Activated CD4-positive, alpha-beta memory T cell treated with anti-CD3 and anti-CD28 coated beads for 36 hours (primary cell): ENCODE measurements around the gene IFTAP. TPM values are rescaled to one million over a fixed set of nuclear protein-coding genes. Genes with fewer than 3 reads are reported as not detected.

Source experiments
- CTCF ChIA-PET: fragments of 350-600 bp; sonication (Branson Sonifier 250); formaldehyde crosslinking; loops from one replicate; lab custom pipeline; 2021; ENCODE audit warnings: antibody characterized with exemption, inconsistent platforms; lab: Charles Lee
- POLR2A ChIA-PET: fragments of 350-600 bp; sonication (Branson Sonifier 250); formaldehyde crosslinking; loops from one replicate; lab custom pipeline; 2021; ENCODE audit warnings: antibody characterized with exemption; lab: Charles Lee
- DNase-seq: peaks from one replicate; pipeline ENCODE4 v3.0.0-alpha.2; 2020
- H3K27ac Mint-ChIP-seq: one replicate; pipeline ENCODE4 v1.8.0; 2021; ENCODE audit warnings: mixed read lengths
- H3K27me3 Mint-ChIP-seq: one replicate; pipeline ENCODE4 v1.8.0; 2021; ENCODE audit warnings: mixed read lengths
- H3K36me3 Mint-ChIP-seq: one replicate; pipeline ENCODE4 v1.8.0; 2021; ENCODE audit warnings: mixed read lengths
- H3K4me1 Mint-ChIP-seq: one replicate; pipeline ENCODE4 v1.8.0; 2021; ENCODE audit warnings: low read depth, mixed read lengths
- H3K4me3 Mint-ChIP-seq: one replicate; pipeline ENCODE4 v1.8.0; 2021; ENCODE audit warnings: mild to moderate bottlenecking, mixed read lengths
- H3K9me3 Mint-ChIP-seq: one replicate; pipeline ENCODE4 v1.8.0; 2021; ENCODE audit warnings: mixed read lengths
- intact Hi-C: fragments of 100-400 bp; cut with micrococcal nuclease; formaldehyde crosslinking; loops from one replicate; pipeline ENCODE4 v1.15.1; 2023
- total RNA-seq, 2 experiments: library from RNA; stranded (reverse); gene quantifications; one replicate each; pipeline ENCODE4 v1.2.3, GENCODE V29; 2021

Gene IFTAP
- total RNA-seq, 2 experiments from 2014 or later, result 2.7 to 3.0 TPM

- Mint-ChIP-seq H3K36me3 (no peaks in the 10 kb centered on the region), H3K27me3 (peaks cover 28% of the 10 kb centered on the region), H3K4me1 (no peaks in the 10 kb centered on the region), H3K9me3 (no peaks in the 10 kb centered on the region), H3K27ac (no peak overlapping the region), H3K4me3 (no peak overlapping the region)
- DNase-seq, result no peak
- ChIA-PET POLR2A (no interaction called here), CTCF (no interaction called here)
- intact Hi-C loops, result no loop called here
These were observed 6.9 kb downstream of the IFTAP start for GRCh38 chr11:36601155-36601554.

DNA sequence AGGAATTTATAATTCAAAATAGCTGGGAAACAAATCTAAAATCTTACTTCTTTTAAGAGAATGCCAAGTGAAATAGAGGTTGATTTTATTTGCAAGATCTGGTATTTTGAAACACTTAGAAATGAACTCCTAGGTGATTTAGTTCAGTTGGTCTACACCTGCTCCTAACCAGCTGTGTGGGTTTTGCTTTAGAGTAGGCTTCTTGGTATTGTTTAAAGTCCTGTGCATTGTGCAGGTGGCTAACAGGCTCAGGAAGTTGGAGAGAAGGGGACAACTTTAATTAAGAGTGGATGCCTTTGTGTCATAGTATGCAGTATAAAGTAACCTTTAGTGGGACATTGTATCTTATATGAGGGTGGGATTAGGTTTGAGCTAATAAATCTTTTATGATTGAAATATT, 7.8 kb downstream of the IFTAP start:
- no peaks in the 10 kb centered on the region for H3K36me3 Mint-ChIP-seq
- intact Hi-C loops, result no loop called here
- no peak for DNase-seq
- H3K27ac Mint-ChIP-seq, result no peak overlapping the region
- H3K4me1 Mint-ChIP-seq, result no peaks in the 10 kb centered on the region
- H3K4me3 Mint-ChIP-seq, result no peak overlapping the region
- ChIA-PET CTCF (no interaction called here), POLR2A (no interaction called here)
- peaks cover 27% of the 10 kb centered on the region for H3K27me3 Mint-ChIP-seq
- no peaks in the 10 kb centered on the region for H3K9me3 Mint-ChIP-seq

DNA sequence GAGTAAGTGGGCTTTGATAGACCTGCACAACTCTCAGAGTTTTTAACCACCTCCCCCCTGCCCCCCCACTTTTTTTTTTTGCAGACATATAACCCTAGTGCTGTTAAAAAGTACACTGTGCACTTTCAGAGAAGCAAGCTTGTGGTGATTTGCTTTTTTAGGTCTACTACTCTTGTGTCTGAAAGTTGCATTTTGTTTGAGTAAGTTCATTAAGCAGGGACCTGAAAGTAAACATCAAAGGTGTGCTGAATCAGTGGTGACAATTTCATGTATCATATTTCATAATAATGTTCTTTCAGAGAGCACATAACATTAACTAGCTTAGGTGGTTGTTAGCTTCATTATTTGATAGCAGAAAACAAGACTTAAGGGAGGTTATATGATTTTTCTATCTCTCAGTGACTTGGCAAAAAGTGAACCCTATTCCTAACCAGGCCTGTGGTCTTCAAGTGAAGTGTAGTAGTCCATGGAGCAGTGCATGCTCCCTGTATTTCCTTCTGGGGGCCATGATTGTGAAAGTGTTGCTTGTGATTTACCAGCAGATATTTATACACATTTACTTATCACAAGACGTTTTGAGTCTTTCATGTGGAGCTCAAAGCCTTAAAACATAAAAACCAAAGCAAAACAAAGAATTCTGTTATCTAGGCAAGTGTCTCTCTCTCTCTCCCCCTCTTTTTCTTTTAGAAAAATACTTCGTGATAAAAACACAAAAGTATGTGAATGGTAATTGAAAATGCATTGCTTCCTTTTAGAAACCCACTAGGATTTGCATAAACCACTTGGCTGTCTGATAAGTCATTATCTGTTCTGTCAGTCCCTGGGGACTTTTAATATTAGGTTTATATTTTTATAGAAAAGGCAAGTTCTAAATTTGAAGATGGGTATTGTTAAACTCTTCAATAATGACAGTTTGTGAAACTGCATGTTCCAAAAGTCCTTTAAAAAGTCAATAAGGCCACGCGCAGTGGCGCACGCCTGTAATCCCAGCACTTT, 11.2 kb downstream of the IFTAP start:
- Mint-ChIP-seq H3K36me3 (no peaks in the 10 kb centered on the region), H3K27me3 (peaks cover 26% of the 10 kb centered on the region), H3K9me3 (no peaks in the 10 kb centered on the region), H3K4me3 (no peak overlapping the region), H3K27ac (no peak overlapping the region), H3K4me1 (no peaks in the 10 kb centered on the region)
- intact Hi-C loops, result no loop called here
- ChIA-PET POLR2A (interaction anchor here (0.7 kb wide), 2 partner anchors 18 to 282 kb away, joined by 3 read pairs; no protein-coding TSS in a partner anchor), CTCF (no interaction called here)
- DNase-seq, result no peak

- intact Hi-C loops, result no loop called here
- no peaks in the 10 kb centered on the region for H3K36me3 Mint-ChIP-seq
- H3K27ac Mint-ChIP-seq, result no peak overlapping the region
- ChIA-PET CTCF (interaction anchor here (1.2 kb wide), 1 partner anchor 44 kb away, joined by 6 read pairs; no protein-coding TSS in a partner anchor), POLR2A (no interaction called here)
- no peaks in the 10 kb centered on the region for H3K4me1 Mint-ChIP-seq
- peaks cover 21% of the 10 kb centered on the region for H3K27me3 Mint-ChIP-seq
- H3K9me3 Mint-ChIP-seq, result no peaks in the 10 kb centered on the region
- no peak for DNase-seq
- no peak overlapping the region for H3K4me3 Mint-ChIP-seq
These were observed 14.3 kb downstream of the IFTAP start for GRCh38 chr11:36608491-36609199.

DNA sequence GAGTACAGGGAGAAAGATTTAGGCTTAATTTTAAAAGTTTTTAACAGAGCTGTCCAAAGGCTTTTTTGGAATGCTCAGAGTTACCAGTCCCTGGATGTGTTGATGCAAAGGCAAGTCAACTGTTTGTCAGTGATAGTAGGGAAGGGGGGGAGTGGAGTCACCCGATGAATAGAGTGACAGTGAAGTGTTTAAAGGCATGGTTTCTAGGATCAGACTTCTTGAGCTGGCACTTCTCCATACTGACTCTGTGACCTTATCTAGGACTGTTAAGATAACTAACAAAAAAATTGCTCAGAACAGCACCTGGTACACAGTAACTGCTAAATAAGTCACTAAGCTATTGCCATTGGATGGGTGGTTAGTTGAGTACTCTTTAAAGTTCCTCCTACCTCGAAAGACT, 15.1 kb downstream of the IFTAP start:
- no peak overlapping the region for H3K4me3 Mint-ChIP-seq
- intact Hi-C loops, result no loop called here
- no peak for DNase-seq
- POLR2A ChIA-PET, result no interaction called here
- H3K27ac Mint-ChIP-seq, result no peak overlapping the region
- H3K4me1 Mint-ChIP-seq, result no peaks in the 10 kb centered on the region
- peaks cover 18% of the 10 kb centered on the region for H3K27me3 Mint-ChIP-seq
- CTCF ChIA-PET, result interaction anchor here (1.2 kb wide), 1 partner anchor 45 kb away, joined by 6 read pairs; no protein-coding TSS in a partner anchor
- no peaks in the 10 kb centered on the region for H3K36me3 Mint-ChIP-seq
- H3K9me3 Mint-ChIP-seq, result no peaks in the 10 kb centered on the region

- Mint-ChIP-seq H3K4me1 (peaks cover 2% of the 10 kb centered on the region), H3K27ac (no peak overlapping the region), H3K27me3 (peaks cover 7% of the 10 kb centered on the region), H3K9me3 (no peaks in the 10 kb centered on the region), H3K4me3 (no peak overlapping the region), H3K36me3 (no peaks in the 10 kb centered on the region)
- intact Hi-C loops, result no loop called here
- no peak for DNase-seq
- ChIA-PET POLR2A (no interaction called here), CTCF (no interaction called here)
These were observed 21.5 kb downstream of the IFTAP start for GRCh38 chr11:36615826-36616225.

DNA sequence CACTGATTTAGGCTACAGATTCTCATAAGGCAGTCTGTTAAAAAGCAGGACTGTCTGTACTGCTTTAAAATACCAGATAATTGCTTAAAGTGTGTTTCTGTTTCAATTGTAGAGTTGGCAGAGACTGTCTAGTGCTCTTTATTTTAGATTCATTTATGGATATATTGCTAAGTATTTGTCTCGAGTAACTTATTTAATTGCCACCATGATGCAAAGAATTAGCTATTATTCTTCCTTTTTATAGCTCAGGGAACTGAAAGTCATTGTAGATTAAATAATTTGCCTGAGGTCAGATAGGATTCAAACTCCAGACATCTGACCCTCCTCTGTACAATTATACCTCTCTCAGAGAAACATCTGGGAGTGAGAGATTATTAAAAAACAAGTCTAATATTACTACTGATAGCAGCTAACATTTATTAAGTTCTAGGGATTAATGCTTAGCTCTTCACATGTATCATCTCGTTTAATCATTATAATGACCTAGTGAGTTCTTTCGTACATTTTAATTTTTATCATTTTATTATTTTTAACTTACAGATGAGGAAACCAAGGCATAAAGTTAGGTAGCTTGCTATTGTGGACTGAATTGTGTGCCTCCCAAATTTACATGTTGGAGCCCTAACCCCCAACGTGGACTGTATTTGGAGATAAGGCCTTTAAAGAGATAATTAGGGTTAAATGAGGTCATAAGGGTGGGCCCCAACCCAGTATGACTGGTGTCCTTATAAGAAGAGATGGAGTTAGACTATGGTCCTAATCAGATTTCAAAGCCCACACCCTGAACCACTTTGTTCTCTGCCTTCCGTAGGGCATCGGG, 23.5 kb downstream of the IFTAP start:
- H3K9me3 Mint-ChIP-seq, result no peaks in the 10 kb centered on the region
- H3K4me3 Mint-ChIP-seq, result no peak overlapping the region
- no peak overlapping the region for H3K27ac Mint-ChIP-seq
- H3K27me3 Mint-ChIP-seq, result peaks cover 4% of the 10 kb centered on the region
- no peak for DNase-seq
- POLR2A ChIA-PET, result no interaction called here
- peaks cover 2% of the 10 kb centered on the region for H3K4me1 Mint-ChIP-seq
- intact Hi-C loops, result no loop called here
- CTCF ChIA-PET, result interaction anchor here (1.2 to 1.7 kb wide), 3 partner anchors 10 to 129 kb away, joined by 3 to 7 read pairs (median 6); no protein-coding TSS in a partner anchor
- no peaks in the 10 kb centered on the region for H3K36me3 Mint-ChIP-seq

DNA sequence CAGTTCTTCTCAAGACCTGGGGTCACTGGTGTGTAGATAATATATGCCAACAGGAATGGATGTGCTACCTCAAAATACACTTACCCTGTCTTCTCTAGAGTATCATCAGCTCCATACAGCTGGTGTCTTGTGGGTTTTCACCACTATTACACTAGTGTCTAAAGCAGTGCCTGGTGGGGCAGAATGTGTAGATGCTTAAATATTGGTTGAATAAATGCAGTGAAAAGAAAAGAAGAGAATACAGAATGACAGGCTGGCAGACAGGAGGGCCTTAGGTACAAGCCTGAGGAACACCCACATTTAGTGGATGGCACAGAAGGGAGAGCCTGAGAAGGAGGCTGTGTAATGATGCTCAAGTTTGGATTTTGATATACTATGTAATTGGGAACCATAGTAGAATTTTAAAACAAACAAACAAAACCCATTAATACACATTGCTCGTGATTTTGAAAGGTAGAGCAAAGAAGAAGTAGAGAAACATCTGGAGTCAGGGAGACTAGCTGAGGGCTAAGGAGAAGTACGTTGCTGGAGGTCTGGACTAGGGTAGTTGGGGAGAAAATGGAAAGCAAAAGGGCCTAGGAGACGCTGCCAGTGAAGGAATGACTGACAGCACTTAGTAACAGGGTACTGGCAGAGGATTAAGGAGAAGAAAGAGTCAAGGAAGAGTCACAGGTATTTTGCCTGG, 24.2 kb downstream of the IFTAP start:
- POLR2A ChIA-PET, result no interaction called here
- DNase-seq, result no peak
- no peaks in the 10 kb centered on the region for H3K36me3 Mint-ChIP-seq
- intact Hi-C loops, result no loop called here
- no peak overlapping the region for H3K27ac Mint-ChIP-seq
- no peak overlapping the region for H3K4me3 Mint-ChIP-seq
- H3K27me3 Mint-ChIP-seq, result peaks cover 4% of the 10 kb centered on the region
- H3K9me3 Mint-ChIP-seq, result no peaks in the 10 kb centered on the region
- CTCF ChIA-PET, result interaction anchor here (1.2 to 1.7 kb wide), 3 partner anchors 10 to 129 kb away, joined by 3 to 7 read pairs (median 6); no protein-coding TSS in a partner anchor
- H3K4me1 Mint-ChIP-seq, result peaks cover 2% of the 10 kb centered on the region

DNA sequence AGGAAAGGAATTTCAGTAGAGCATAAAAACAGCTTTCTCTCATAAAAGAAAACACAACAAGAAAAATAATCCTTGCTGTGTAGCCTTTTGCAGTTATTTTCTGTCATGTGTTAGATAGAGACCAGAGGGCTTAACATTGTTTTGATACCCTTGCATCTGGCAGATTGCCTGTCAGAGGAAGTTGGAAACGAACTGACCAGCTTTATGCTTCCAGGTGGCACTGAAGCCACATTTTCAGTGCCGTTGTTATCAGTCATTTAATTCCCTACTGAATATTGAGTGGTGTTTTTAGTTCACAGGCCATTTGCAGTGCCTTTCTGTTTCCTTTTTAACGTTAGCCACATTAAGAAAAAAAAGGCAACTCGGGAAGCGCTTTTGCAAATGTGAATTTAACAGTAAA, 25.2 kb downstream of the IFTAP start:
- Mint-ChIP-seq H3K36me3 (no peaks in the 10 kb centered on the region), H3K4me1 (peaks cover 2% of the 10 kb centered on the region), H3K4me3 (no peak overlapping the region), H3K27ac (no peak overlapping the region), H3K27me3 (peaks cover 4% of the 10 kb centered on the region), H3K9me3 (no peaks in the 10 kb centered on the region)
- no peak for DNase-seq
- intact Hi-C loops, result no loop called here
- ChIA-PET POLR2A (no interaction called here), CTCF (interaction anchor here (1.7 kb wide), 2 partner anchors 9 to 128 kb away, joined by 6 to 7 read pairs; no protein-coding TSS in a partner anchor)

GRCh38 chr11:36620246-36620645, 25.9 kb downstream of the IFTAP start:
- H3K4me3 Mint-ChIP-seq, result no peak overlapping the region

More at GRCh38 chr11:36620246-36620645, 25.9 kb downstream of the IFTAP start:
- H3K27me3 Mint-ChIP-seq, result peaks cover 4% of the 10 kb centered on the region
- intact Hi-C loops, result no loop called here
- H3K27ac Mint-ChIP-seq, result no peak overlapping the region
- H3K4me1 Mint-ChIP-seq, result peaks cover 2% of the 10 kb centered on the region
- H3K9me3 Mint-ChIP-seq, result no peaks in the 10 kb centered on the region
- H3K36me3 Mint-ChIP-seq, result no peaks in the 10 kb centered on the region
- CTCF ChIA-PET, result no interaction called here
- DNase-seq, result no peak
- POLR2A ChIA-PET, result interaction anchor here (0.6 kb wide), 1 partner anchor 1645 kb away, joined by 3 read pairs; no protein-coding TSS in a partner anchor
